GM20000 (cell line): Measurements from ENCODE around the gene CYSTM1.

Source experiments
- DNase-seq: peaks from one replicate; pipeline ENCODE4 v3.0.0; 2012; ENCODE audit warnings: low spot score
- CTCF ChIP-seq: IDR thresholded peaks from 2 replicates; pipeline ENCODE4 v1.5.1; 2012; ENCODE audit warnings: mild to moderate bottlenecking, control low read depth; ENCODE audit errors: extremely low read depth, missing control alignments

CYSTM1 gene

GRCh38 chr5:140267201-140267540 is 92.2 kb downstream of the CYSTM1 start:
- TF ChIP-seq CTCF = no peak
- no peak for DNase-seq

- TF ChIP-seq CTCF = no peak
- DNase-seq = no peak
These were observed 92.6 kb downstream of the CYSTM1 start for GRCh38 chr5:140267559-140268018.

- DNase-seq = no peak
- no peak for TF ChIP-seq CTCF
These were observed 95.0 kb downstream of the CYSTM1 start for GRCh38 chr5:140270008-140270407.

- TF ChIP-seq CTCF = no peak
- DNase-seq = no peak
These were observed 98.5 kb downstream of the CYSTM1 start for GRCh38 chr5:140273401-140273877.

- no peak for TF ChIP-seq CTCF
- DNase-seq = no peak
These were observed 100.8 kb downstream of the CYSTM1 start for GRCh38 chr5:140275837-140276236.

- TF ChIP-seq CTCF = no peak
- DNase-seq = no peak
These were observed 107.3 kb downstream of the CYSTM1 start for GRCh38 chr5:140282266-140282665.

GRCh38 chr5:140284013-140284412 is 109.0 kb downstream of the CYSTM1 start:
- no peak for TF ChIP-seq CTCF

More at GRCh38 chr5:140284013-140284412, 109.0 kb downstream of the CYSTM1 start:
- no peak for DNase-seq
